Measurements from ENCODE around the gene RNF144A.
A peak's percentile ranks its signal among the peaks of the same experiment; 100 is the strongest.

Gene RNF144A

GRCh38 chr2:7044253-7045250 is 127.3 kb downstream of the RNF144A start:
- peak; percentile 47 for DNase-seq (ENCODE audit: low read depth in 2 of 2)

- DNase-seq (ENCODE audit: low read depth in 2 of 2), result no peak
These were observed 128.7 kb downstream of the RNF144A start for GRCh38 chr2:7045601-7046590.

- no peak for DNase-seq (ENCODE audit: low read depth in 2 of 2)
These were observed 130.4 kb downstream of the RNF144A start for GRCh38 chr2:7047661-7048060.

GRCh38 chr2:7048762-7049294 is 131.6 kb downstream of the RNF144A start:
- DNase-seq (ENCODE audit: low read depth in 2 of 2), result no peak

GRCh38 chr2:7052404-7052803 is 135.2 kb downstream of the RNF144A start:
- no peak for DNase-seq (ENCODE audit: low read depth in 2 of 2)

GRCh38 chr2:7053650-7054265 is 136.5 kb downstream of the RNF144A start:
- DNase-seq (ENCODE audit: low read depth in 2 of 2), result no peak

- DNase-seq (ENCODE audit: low read depth in 2 of 2), result no peak
These were observed 140.7 kb downstream of the RNF144A start for GRCh38 chr2:7057865-7058400.

GRCh38 chr2:7060156-7060555 is 142.9 kb downstream of the RNF144A start:
- DNase-seq (ENCODE audit: low read depth in 2 of 2), result no peak

GRCh38 chr2:7060631-7061449 is 143.6 kb downstream of the RNF144A start:
- DNase-seq (ENCODE audit: low read depth in 2 of 2), result no peak

GRCh38 chr2:7061450-7061789 is 144.2 kb downstream of the RNF144A start:
- DNase-seq (ENCODE audit: low read depth in 2 of 2), result no peak

GRCh38 chr2:7061921-7062320 is 144.7 kb downstream of the RNF144A start:
- no peak for DNase-seq (ENCODE audit: low read depth in 2 of 2)

- no peak for DNase-seq (ENCODE audit: low read depth in 2 of 2)
These were observed 146.6 kb downstream of the RNF144A start for GRCh38 chr2:7063789-7064188.

GRCh38 chr2:7068457-7068856 is 151.2 kb downstream of the RNF144A start:
- DNase-seq (ENCODE audit: low read depth in 2 of 2), result no peak

GRCh38 chr2:7070483-7070882 is 153.3 kb downstream of the RNF144A start:
- no peak for DNase-seq (ENCODE audit: low read depth in 2 of 2)

GRCh38 chr2:7071154-7071553 is 153.9 kb downstream of the RNF144A start:
- no peak for DNase-seq (ENCODE audit: low read depth in 2 of 2)

- DNase-seq (ENCODE audit: low read depth in 2 of 2), result no peak
These were observed 154.8 kb downstream of the RNF144A start for GRCh38 chr2:7071916-7072556.

- DNase-seq (ENCODE audit: low read depth in 2 of 2), result no peak
These were observed 156.7 kb downstream of the RNF144A start for GRCh38 chr2:7073901-7074300.

GRCh38 chr2:7075834-7076233 is 158.6 kb downstream of the RNF144A start:
- DNase-seq (ENCODE audit: low read depth in 2 of 2), result no peak

- no peak for DNase-seq (ENCODE audit: low read depth in 2 of 2)
These were observed 160.6 kb downstream of the RNF144A start for GRCh38 chr2:7077660-7078267.
